Heart right ventricle (tissue), 16 donors: ENCODE measurements around the gene GABRA1. TPM values are rescaled to one million over a fixed set of nuclear protein-coding genes. Genes with fewer than 3 reads are reported as not detected.
A peak's percentile ranks its signal among the peaks of the same experiment; 100 is the strongest.

Source experiments
- ATAC-seq, 8 donors: fragments of 200-7000 bp; cut with Tn5 transposase; one replicate each; pipeline ENCODE4 v1.9.1; 2020; ENCODE audit warnings: mild to moderate bottlenecking in 8 of 8, moderate library complexity in 8 of 8, moderate number of reproducible peaks in 1 of 8
- DNase-seq, 2 donors: peaks; one replicate each; pipeline ENCODE4 v3.0.0-alpha.2; 2020
- H3K27ac ChIP-seq, 10 donors: fragments of 200-600 bp; sonication (generic) in 2 of 10; one replicate each; pipeline versions ENCODE4 v1.5.0 to v1.8.0; 2020 to 2022; ENCODE audit warnings: mild to moderate bottlenecking in 3 of 10
- H3K27me3 ChIP-seq, 7 donors: fragments of 200-600 bp; one replicate each; pipeline ENCODE4 v1.8.0; 2021 to 2022; ENCODE audit warnings: mild to moderate bottlenecking in 2 of 7
- H3K36me3 ChIP-seq, 9 donors: fragments of 200-600 bp; sonication (generic) in 1 of 9; one replicate each; pipeline versions ENCODE4 v1.5.0 to v1.8.0; 2020 to 2022; ENCODE audit warnings: mild to moderate bottlenecking in 2 of 9
- H3K4me1 ChIP-seq, 9 donors: fragments of 200-600 bp; sonication (generic) in 1 of 9; one replicate each; pipeline versions ENCODE4 v1.5.0 to v1.8.0; 2020 to 2022; ENCODE audit warnings: mild to moderate bottlenecking in 4 of 9
- H3K4me3 ChIP-seq, 10 donors: fragments of 200-600 bp; sonication (generic) in 2 of 10; one replicate each; pipeline versions ENCODE4 v1.5.0 to v1.8.0; 2020 to 2022; ENCODE audit warnings: mild to moderate bottlenecking in 7 of 10, moderate library complexity in 2 of 10
- H3K9me3 ChIP-seq, 11 donors: fragments of 200-600 bp in 10 of 11; sonication (generic) in 2 of 11; one replicate each; pipeline versions ENCODE4 v1.5.0 to v1.8.0; 2013 to 2022; ENCODE audit warnings: mild to moderate bottlenecking in 2 of 11, control low read depth in 1 of 11, moderate library complexity in 1 of 11
- CTCF ChIP-seq, 9 donors: fragments of 200-600 bp; sonication (generic) in 2 of 9; IDR thresholded peaks; one replicate each; pipeline versions ENCODE4 v1.5.0 to v1.8.0; 2021 to 2022; ENCODE audit warnings: antibody characterized with exemption in 9 of 9, mild to moderate bottlenecking in 5 of 9, moderate library complexity in 1 of 9
- WGBS, 2 donors: extraction: QIAGEN DNeasy Blood & Tissue Kit; methylation state at CpG; one replicate each; pipeline ENCODE4 v1.1.7; 2013; ENCODE audit warnings: inconsistent platforms in 1 of 2; 5-methylcytosine and 5-hydroxymethylcytosine counted together
- intact Hi-C, 10 donors: fragments of 100-400 bp; cut with DNase I; formaldehyde crosslinking; loops; one replicate each; pipeline versions ENCODE4 v1.11.1 to v1.14.2; 2022
- long read RNA-seq, 3 donors: library from polyadenylated mRNA; unstranded; transcript quantifications; one replicate each; pipeline ENCODE4 v2.0.0, GENCODE V29; 2020 to 2021
- polyA plus RNA-seq, 2 donors: library from polyadenylated mRNA; stranded (reverse); fragments of 200-250 nt; gene quantifications; one replicate each; pipeline ENCODE4 v1.2.3, GENCODE V29; 2013
- total RNA-seq, 10 donors: library from RNA; stranded (reverse); fragmentation: NEBNext Ultra II Directional in 3 of 10; extraction: Animal tissue kit (Norgen Biotek cat#: 25700) in 3 of 10; gene quantifications; one replicate each; pipeline versions ENCODE4 v1.2.1 to v1.2.4, GENCODE V29; 2021 to 2023
- donor health status: Arrhythmogenic right ventricular cardiomyopathy.
- donor health status: ischemic (EF 13 %, LVEDD 7.1; RV severe dilation, severe dysfunction).
- donor health status: healthy with polysubstance abuse.
- donor health status: DM: no; HTN: yes; CAD: no.
- donor health status: DM: no; HTN: no; CAD: no.
- donor health status: ischemic (EF 25% LVEDD 6.9; RV normal size, moderate dysfunction).
- donor health status: ischemic (EF 25% LVEDD 5.7; RV mildly dilated, moderate dysfunction).
- donor health status: healthy.
- donor health status: DM: yes; HTN: yes; CAD: no.
- donor health status: Ischemic cardiomyopathy.
- donor health status: ischemic (EF 35%, LVEDD 5.7; RV mildly dilated, moderate dysfunction).
- donor health status: nonischemic (EF 11% LVEDD 7.7; RV severe dilation, severe dysfunction).
- donor health status: DM: yes; HTN: yes; CAD: no.
- donor health status: PGD.
- donor health status: ischemic (EF 29% LVEDD 5.4; RV normal size, mild dysfunction).
- donor health status: nonischemic (EF 23%, LVEDD 6.1; RV moderate dilation, normal function).

The GABRA1 gene
- total RNA-seq, result not detected
- not detected for polyA plus RNA-seq
- long read RNA-seq, donor 1, result 0 reads
- long read RNA-seq, donor 2, result 0 reads
- long read RNA-seq, donor 3, result 0 reads

DNA sequence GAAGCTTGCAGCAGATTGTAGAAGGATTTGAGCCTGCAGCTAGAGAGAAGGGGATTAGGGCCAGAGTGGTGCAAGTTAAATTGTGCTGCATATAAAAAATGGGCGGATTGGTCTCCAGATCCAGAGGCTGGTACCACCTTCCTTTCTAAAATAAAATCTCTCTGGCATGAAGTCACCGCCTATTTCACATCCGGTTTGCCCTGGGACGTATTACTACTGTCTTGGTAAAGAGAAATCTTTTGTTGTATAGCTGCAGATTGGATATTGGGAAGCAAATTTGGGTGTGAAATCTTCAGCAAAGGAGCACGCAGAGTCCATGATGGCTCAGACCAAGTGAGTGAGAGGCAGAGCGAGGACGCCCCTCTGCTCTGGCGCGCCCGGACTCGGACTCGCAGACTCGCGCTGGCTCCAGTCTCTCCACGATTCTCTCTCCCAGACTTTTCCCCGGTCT, at the start of gene GABRA1:
Gene GABRA1 (plus strand): TSS at position 180 of the 451 bp plus-strand sequence. CDS start 2,691 bp downstream, outside the sequence.
- ATAC-seq (no peak), DNase-seq (no peak)
- Histone ChIP-seq H3K27me3 (peaks cover 0 to 56% (median 35%) of the 10 kb centered on the region in 7 donors), H3K4me3 (peak within 1 kb of the TSS in 1 of 10 donors; percentile 5), H3K27ac (no peak within 1 kb of the TSS), H3K9me3 (no peaks in the 10 kb centered on the region), H3K4me1 (no peaks in the 10 kb centered on the region), H3K36me3 (no peaks in the 10 kb centered on the region)
- intact Hi-C loops, result no loop called here
- no peak for TF ChIP-seq CTCF (IDR thresholded peaks at IDR 0.05)
- WGBS, 2 donors, result 1% methylated on average over 16 of the region's 16 CpGs

- Histone ChIP-seq H3K9me3 (no peaks in the 10 kb centered on the region), H3K4me1 (no peaks in the 10 kb centered on the region), H3K27ac (no peak overlapping the region), H3K4me3 (no peak overlapping the region), H3K36me3 (no peaks in the 10 kb centered on the region), H3K27me3 (no peaks in the 10 kb centered on the region)
- ATAC-seq (no peak), DNase-seq (no peak)
- TF ChIP-seq CTCF (IDR thresholded peaks at IDR 0.05), result no peak
- 43 to 52% methylated on average over 3 of the region's 3 CpGs for WGBS, 2 donors
- intact Hi-C loops, result no loop called here
Measured at GRCh38 chr5:161799316-161799715, 48.6 kb upstream of the GABRA1 start.

GRCh38 chr5:161804263-161804662, 43.7 kb upstream of the GABRA1 start:
- Histone ChIP-seq H3K27me3 (no peaks in the 10 kb centered on the region), H3K36me3 (no peaks in the 10 kb centered on the region), H3K9me3 (no peaks in the 10 kb centered on the region), H3K4me1 (no peaks in the 10 kb centered on the region), H3K4me3 (no peak overlapping the region), H3K27ac (no peak overlapping the region)
- intact Hi-C loops, result no loop called here
- no peak for TF ChIP-seq CTCF (IDR thresholded peaks at IDR 0.05)
- no peak for ATAC-seq
- no peak for DNase-seq
- WGBS, 2 donors, result 8 to 18% methylated on average over 1 of the region's 1 CpG

GRCh38 chr5:161846746-161847145, 1.2 kb upstream of the GABRA1 start:
- Histone ChIP-seq H3K36me3 (no peaks in the 10 kb centered on the region), H3K4me3 (no peak overlapping the region), H3K9me3 (no peaks in the 10 kb centered on the region), H3K4me1 (no peaks in the 10 kb centered on the region), H3K27ac (no peak overlapping the region), H3K27me3 (peaks cover 0 to 56% (median 35%) of the 10 kb centered on the region in 7 donors)
- no peak for TF ChIP-seq CTCF (IDR thresholded peaks at IDR 0.05)
- no peak for DNase-seq
- no peak for ATAC-seq
- 4 to 6% methylated on average over 5 of the region's 5 CpGs for whole genome bisulfite sequencing, 2 donors
- intact Hi-C loops, result no loop called here
